ENCODE results near the gene ERICH6B.

Gene ERICH6B

GRCh38 chr13:45500492-45501174 lies 114.9 kb downstream of the ERICH6B start:
- DNase-seq (ENCODE audit: low spot score): no peak

GRCh38 chr13:45496942-45497341 lies 118.6 kb downstream of the ERICH6B start:
- DNase-seq (ENCODE audit: low spot score): no peak

- no peak for DNase-seq (ENCODE audit: low spot score)
Measured at GRCh38 chr13:45492538-45492937, 123.0 kb downstream of the ERICH6B start.

Measured in ecto neural progenitor cell (in vitro differentiated cells).